H1 (cell line): ENCODE measurements around the gene ORC6. TPM values are rescaled to one million over a fixed set of nuclear protein-coding genes. Genes with fewer than 3 reads are reported as not detected.

Experiments used
- CTCF ChIA-PET: fragments of 300-600 bp; sonication (Branson Sonifier 250); formaldehyde crosslinking; loops from one replicate; lab custom pipeline; 2021; ENCODE audit not compliant: partially characterized antibody; lab: Charles Lee
- POLR2A ChIA-PET: fragments of 300-600 bp; sonication (Branson Sonifier 250); formaldehyde crosslinking; loops from one replicate; lab custom pipeline; 2021; ENCODE audit warnings: inconsistent platforms; ENCODE audit not compliant: partially characterized antibody; lab: Charles Lee
- DNase-seq, 2 experiments: peaks; one replicate each; pipeline versions ENCODE4 v3.0.0 to v3.0.0-alpha.2; 2010 to 2022; ENCODE audit warnings: low spot score in 2 of 2, low read depth in 1 of 2, mixed read lengths in 1 of 2
- FAIRE-seq: peaks from 2 replicates; lab custom pipeline; 2011; peaks lifted over from hg19 to GRCh38; lab: Jason Lieb, UNC
- H2AFZ ChIP-seq: 2 replicates; pipeline ENCODE4 v1.8.1; 2012; ENCODE audit warnings: low read length, inconsistent platforms
- H2AK5ac ChIP-seq: 2 replicates; pipeline ENCODE4 v1.6.1; 2013; ENCODE audit warnings: low read depth, low read length
- H2BK120ac ChIP-seq: replicated peaks from 2 replicates; pipeline ENCODE3; 2013; ENCODE audit warnings: low read depth, low read length, inconsistent platforms
- H2BK12ac ChIP-seq: 2 replicates; pipeline ENCODE4 v1.6.1; 2013; ENCODE audit warnings: low read depth, low read length
- H2BK15ac ChIP-seq: 2 replicates; pipeline ENCODE4 v1.6.1; 2013; ENCODE audit warnings: low read length
- H2BK20ac ChIP-seq: 2 replicates; pipeline ENCODE4 v1.6.1; 2013; ENCODE audit warnings: low read length
- H2BK5ac ChIP-seq: 2 replicates; pipeline ENCODE4 v1.6.1; 2013; ENCODE audit warnings: low read depth, low read length
- H3K14ac ChIP-seq: 2 replicates; pipeline ENCODE4 v1.6.1; 2013; ENCODE audit warnings: inconsistent platforms; ENCODE audit not compliant: insufficient read length
- H3K18ac ChIP-seq: 2 replicates; pipeline ENCODE4 v1.6.1; 2013; ENCODE audit warnings: low read length; ENCODE audit errors: extremely low read depth
- H3K23ac ChIP-seq: 2 replicates; pipeline ENCODE4 v1.6.1; 2013; ENCODE audit warnings: inconsistent platforms; ENCODE audit not compliant: insufficient read length
- H3K23me2 ChIP-seq: 2 replicates; pipeline ENCODE4 v1.6.1; 2013; ENCODE audit warnings: low read depth, low read length
- H3K27ac ChIP-seq: 2 replicates; pipeline ENCODE4 v1.6.1; 2011; ENCODE audit warnings: low read depth, low read length, inconsistent platforms
- H3K27me3 ChIP-seq, 4 experiments: replicated peaks in 1 of 4; 1 replicate in 1 of 4; 2 replicates in 3 of 4; pipeline versions ENCODE4 v1.6.1 to v1.8.1; 2011 to 2013; ENCODE audit warnings: low read length in 3 of 4, mild to moderate bottlenecking in 3 of 4, inconsistent platforms in 2 of 4, mixed read lengths in 2 of 4, moderate library complexity in 1 of 4; ENCODE audit not compliant: control insufficient read depth in 3 of 4, insufficient read depth in 3 of 4; ENCODE audit errors: extremely low read depth in 1 of 4
- H3K36me3 ChIP-seq, 4 experiments: 2 replicates each; pipeline versions ENCODE4 v1.6.1 to v1.8.1; 2011 to 2013; ENCODE audit warnings: mild to moderate bottlenecking in 4 of 4, low read length in 3 of 4, moderate library complexity in 2 of 4, control low read depth in 1 of 4, inconsistent platforms in 1 of 4; ENCODE audit not compliant: insufficient read depth in 4 of 4, control insufficient read depth in 2 of 4
- H3K4ac ChIP-seq: replicated peaks from 2 replicates; pipeline ENCODE3; 2013; ENCODE audit warnings: low read length, low read depth, mixed read lengths, inconsistent platforms; ENCODE audit not compliant: insufficient read length
- H3K4me1 ChIP-seq, 4 experiments: replicated peaks in 1 of 4; 1 replicate in 1 of 4; 2 replicates in 3 of 4; pipeline versions ENCODE4 v1.6.1 to v1.8.1; 2011 to 2013; ENCODE audit warnings: low read length in 3 of 4, inconsistent platforms in 2 of 4, mixed read lengths in 1 of 4; ENCODE audit not compliant: insufficient read depth in 4 of 4, control insufficient read depth in 3 of 4
- H3K4me2 ChIP-seq, 2 experiments: 2 replicates each; pipeline versions ENCODE4 v1.6.1 to v1.8.1; 2011 to 2013; ENCODE audit warnings: low read depth in 2 of 2, low read length in 2 of 2, control low read depth in 1 of 2, inconsistent platforms in 1 of 2, mild to moderate bottlenecking in 1 of 2; ENCODE audit not compliant: insufficient read depth in 1 of 2
- H3K4me3 ChIP-seq, 4 experiments: fragments of 200-600, 300-600 bp in 1 of 4; sonication (generic), shearing (Covaris generic), sonication (Bioruptor Twin) in 1 of 4; 2 replicates each; pipeline versions ENCODE4 v1.5.1 to v1.8.1; 2011 to 2016; ENCODE audit warnings: low read length in 4 of 4, low read depth in 3 of 4, control low read depth in 2 of 4, inconsistent platforms in 2 of 4, mild to moderate bottlenecking in 2 of 4, mixed read lengths in 1 of 4, moderate library complexity in 1 of 4; ENCODE audit not compliant: insufficient read depth in 2 of 4; ENCODE audit errors: extremely low read depth in 1 of 4
- H3K56ac ChIP-seq: replicated peaks from 2 replicates; pipeline ENCODE3; 2013; ENCODE audit warnings: low read depth, mild to moderate bottlenecking, mixed read lengths, low read length, inconsistent platforms; ENCODE audit not compliant: insufficient read length
- H3K79me1 ChIP-seq: 2 replicates; pipeline ENCODE4 v1.6.1; 2013; ENCODE audit warnings: low read depth, low read length, control low read depth
- H3K79me2 ChIP-seq, 2 experiments: 2 replicates each; pipeline versions ENCODE4 v1.6.1 to v1.8.1; 2012 to 2013; ENCODE audit warnings: low read length in 2 of 2, mild to moderate bottlenecking in 2 of 2, inconsistent platforms in 1 of 2; ENCODE audit not compliant: insufficient read depth in 2 of 2, control insufficient read depth in 1 of 2
- H3K9ac ChIP-seq, 4 experiments: replicated peaks in 1 of 4; 1 replicate in 1 of 4; 2 replicates in 3 of 4; pipeline versions ENCODE4 v1.6.1 to v1.8.1; 2011 to 2013; ENCODE audit warnings: low read depth in 3 of 4, low read length in 3 of 4, control low read depth in 2 of 4, mild to moderate bottlenecking in 2 of 4, moderate library complexity in 2 of 4, inconsistent platforms in 1 of 4; ENCODE audit errors: extremely low read depth in 1 of 4
- H3K9me3 ChIP-seq, 2 experiments: 2 replicates each; pipeline versions ENCODE4 v1.6.1 to v1.8.1; 2012 to 2013; ENCODE audit warnings: mild to moderate bottlenecking in 2 of 2, moderate library complexity in 2 of 2, control low read depth in 1 of 2, inconsistent platforms in 1 of 2, low read depth in 1 of 2, low read length in 1 of 2, mixed read lengths in 1 of 2; ENCODE audit not compliant: insufficient read depth in 2 of 2
- H4K20me1 ChIP-seq, 2 experiments: replicated peaks in 1 of 2; 2 replicates each; pipeline versions ENCODE3 to v1.8.1; 2011 to 2013; ENCODE audit warnings: inconsistent platforms in 2 of 2, low read length in 2 of 2, mild to moderate bottlenecking in 1 of 2; ENCODE audit not compliant: insufficient read depth in 2 of 2, control insufficient read depth in 1 of 2
- H4K5ac ChIP-seq: 2 replicates; pipeline ENCODE4 v1.6.1; 2013; ENCODE audit warnings: low read length, low read depth, mixed read lengths, inconsistent platforms; ENCODE audit not compliant: insufficient read length
- H4K8ac ChIP-seq: 2 replicates; pipeline ENCODE4 v1.8.0; 2013; ENCODE audit warnings: mild to moderate bottlenecking, moderate library complexity, low read length, inconsistent platforms; ENCODE audit not compliant: insufficient read depth; ENCODE audit errors: extremely low read depth
- H4K91ac ChIP-seq: replicated peaks from 2 replicates; pipeline ENCODE3; 2013; ENCODE audit warnings: low read length, mixed read lengths, inconsistent platforms; ENCODE audit not compliant: insufficient read length
- ATF2 ChIP-seq: IDR thresholded peaks from 2 replicates; pipeline ENCODE4 v1.6.1; 2012; ENCODE audit warnings: low read length, inconsistent platforms
- BRCA1 ChIP-seq: IDR thresholded peaks from 2 replicates; pipeline ENCODE4 v1.6.1; 2012; ENCODE audit warnings: low read depth, low read length, improper control_type of control experiment
- CBX8 ChIP-seq: fragments of 300-800, 300-1000 bp; sonication (generic); IDR thresholded peaks from 2 replicates; pipeline ENCODE4 v1.7.1; 2016; ENCODE audit warnings: low read depth, low read length, borderline replicate concordance
- CHD1 ChIP-seq: IDR thresholded peaks from 2 replicates; pipeline ENCODE4 v1.6.1; 2012; ENCODE audit warnings: low read depth, low read length, improper control_type of control experiment
- CTBP2 ChIP-seq: IDR thresholded peaks from 2 replicates; pipeline ENCODE4 v1.7.0; 2011; ENCODE audit warnings: borderline replicate concordance, mild to moderate bottlenecking, moderate library complexity, mixed read lengths, low read length; ENCODE audit not compliant: insufficient read depth, insufficient read length
- EZH2 ChIP-seq: fragments of 200-600 bp; sonication (generic); IDR thresholded peaks from 2 replicates; pipeline ENCODE4 v1.7.1; 2012; ENCODE audit warnings: low read depth, mild to moderate bottlenecking, moderate library complexity, low read length, inconsistent platforms; ENCODE audit not compliant: severe bottlenecking
- KDM4A ChIP-seq: IDR thresholded peaks from one replicate; pipeline ENCODE4 v1.7.1; 2012; ENCODE audit warnings: low read depth, mild to moderate bottlenecking, moderate library complexity, low read length, inconsistent platforms; ENCODE audit not compliant: severe bottlenecking
- KDM5A ChIP-seq: fragments of 200-600 bp; IDR thresholded peaks from 2 replicates; pipeline ENCODE4 v1.7.1; 2012; ENCODE audit warnings: mild to moderate bottlenecking, low read length, inconsistent platforms, mixed read lengths
- SIRT6 ChIP-seq: IDR thresholded peaks from one replicate; pipeline ENCODE4 v1.7.1; 2012; ENCODE audit warnings: low read length, inconsistent platforms
- SIX5 ChIP-seq: IDR thresholded peaks from 2 replicates; pipeline ENCODE4 v1.6.1; 2011; ENCODE audit warnings: mild to moderate bottlenecking, low read depth, low read length
- TCF12 ChIP-seq: IDR thresholded peaks from 2 replicates; pipeline ENCODE4 v1.6.1; 2011; ENCODE audit warnings: low read depth, mild to moderate bottlenecking, low read length
- USF2 ChIP-seq: IDR thresholded peaks from 2 replicates; pipeline ENCODE4 v1.6.1; 2011; ENCODE audit warnings: low read length, improper control_type of control experiment
- WGBS, 2 experiments: shearing (Covaris generic) in 1 of 2; methylation state at CpG; one replicate each; pipeline versions ENCODE4 v1.1.6 to v1.1.7; 2013 to 2015; ENCODE audit warnings: low lambda C conversion rate in 2 of 2, mixed read lengths in 2 of 2, inconsistent platforms in 1 of 2, low coverage in 1 of 2, missing lambda C conversion rate in 1 of 2; ENCODE audit not compliant: insufficient replicate concordance in 2 of 2, insufficient coverage in 1 of 2, insufficient read length in 1 of 2; ENCODE audit errors: extremely low coverage in 1 of 2, missing lambda C conversion rate in 1 of 2; 5-methylcytosine and 5-hydroxymethylcytosine counted together
- polyA plus RNA-seq, 7 experiments: library from polyadenylated mRNA; depleted of rRNA in 3 of 7; stranded (reverse) in 5 of 7; unstranded in 2 of 7; fragments of >200 nt in 5 of 7; fragments of 200-250 nt in 2 of 7; gene quantifications; 1 replicate in 5 of 7; 2 replicates in 1 of 7; 4 replicates in 1 of 7; pipeline versions ENCODE4 v1.2.1 to v1.2.3, GENCODE V29; 2011 to 2013; ENCODE audit warnings: missing spikeins in 2 of 7, mixed read lengths in 2 of 7
- total RNA-seq: library from RNA; stranded (reverse); fragmentation: NEBNext Ultra II Directional; extraction: Animal tissue kit (Norgen Biotek cat#: 25700); gene quantifications from 2 replicates; pipeline ENCODE4 v1.2.1, GENCODE V29; 2021

ORC6 gene
- total and polyA plus RNA-seq, 2 of the 8 experiments (the other 6 are each of a cell fraction or from before 2014, with no cell fraction given), result 41.8 to 67.4 TPM

- Histone ChIP-seq H3K23ac (no peak overlapping the region), H3K4ac (no peak overlapping the region), H3K27me3 (no peaks in the 10 kb centered on the region), H3K14ac (no peak overlapping the region), H2BK120ac (no peak overlapping the region), H3K4me2 (no peak overlapping the region), H2BK20ac (no peak overlapping the region), H3K9me3 (0 out of 4 replicates have a peak, but pooled peaks cover 0 to under 1% of the 10 kb centered on the region in 2 experiments), H3K4me3 (no peak overlapping the region), H3K4me1 (no peaks in the 10 kb centered on the region), H4K8ac (no peak overlapping the region), H2AFZ (no peak overlapping the region), H3K18ac (no peak overlapping the region), H3K79me1 (no peaks in the 10 kb centered on the region), H2BK15ac (no peak overlapping the region), H3K56ac (no peak overlapping the region), H3K79me2 (no peaks in the 10 kb centered on the region), H3K36me3 (no peaks in the 10 kb centered on the region), H2AK5ac (no peak overlapping the region), H4K5ac (no peak overlapping the region), H3K9ac (no peak overlapping the region), H4K91ac (no peak overlapping the region), H2BK5ac (no peak overlapping the region; the same call in 1 of the 2 replicates), H3K27ac (no peak overlapping the region), H4K20me1 (no peaks in the 10 kb centered on the region), H3K23me2 (no peaks in the 10 kb centered on the region), H2BK12ac (no peak overlapping the region)
- POLR2A ChIA-PET, result no interaction called here
- CTCF ChIA-PET, result no interaction called here
- FAIRE-seq (no peak), DNase-seq (no peak)
- 86% methylated on average over 6 of the region's 6 CpGs; no CpG with 5 or more reads in 1 of the 2 experiments for whole genome bisulfite sequencing, 2 experiments
- TF ChIP-seq CHD1, result no peak
- no peak for TF ChIP-seq BRCA1
- no peak for TF ChIP-seq CBX8
- TF ChIP-seq ATF2, result no peak
- TF ChIP-seq KDM4A, result no peak
- no peak for TF ChIP-seq USF2
- TF ChIP-seq SIRT6, result no peak
- TF ChIP-seq CTBP2, result no peak
- TF ChIP-seq SIX5, result no peak
- no peak for TF ChIP-seq KDM5A
- TF ChIP-seq TCF12, result no peak
- no peak for TF ChIP-seq EZH2
Measured at GRCh38 chr16:46719528-46719927, 30.1 kb downstream of the ORC6 start.
